ENCODE measurements around the gene RPL37.
A peak's percentile ranks its signal among the peaks of the same experiment; 100 is the strongest.
"Not testable (repeated sequence)": the region's sequence is repeated elsewhere in the genome, so short reads cannot be mapped to it uniquely, and the experiment has no call there.

RPL37 gene

GRCh38 chr5:40834849-40835787 lies at the start of gene RPL37:
RPL37 (minus strand) TSS chr5:40835222; CDS start chr5:40835185, 37 bp downstream.
- Histone ChIP-seq H3K9me3 (ENCODE audit: control insufficient read depth in 1 of 2, low read length in 2 of 2) (no peaks in the 10 kb centered on the region), H3K36me3 (ENCODE audit: control insufficient read depth in 1 of 2, insufficient read depth in 2 of 2, low read length in 2 of 2) (peaks cover 26 to 40% of the 10 kb centered on the region in 2 donors), H3K4me1 (ENCODE audit: control insufficient read depth in 1 of 2, insufficient read depth in 2 of 2, low read length in 2 of 2) (peaks cover 28 to 37% of the 10 kb centered on the region in 2 donors), H3K27ac (ENCODE audit: low read depth, low read length) (peak within 1 kb of the TSS; percentile 92), H3K27me3 (ENCODE audit: control insufficient read depth in 1 of 2, insufficient read depth in 2 of 2, low read length in 2 of 2) (no peaks in the 10 kb centered on the region), H3K4me3 (ENCODE audit: low read depth in 1 of 2, low read length in 2 of 2) (peak within 1 kb of the TSS; percentile 93 to 98), H3K9ac (ENCODE audit: low read depth in 1 of 2, low read length in 2 of 2) (peak within 1 kb of the TSS; percentile 87 to 99)

- H3K27ac ChIP-seq (ENCODE audit: low read depth, low read length); H3K36me3 ChIP-seq (ENCODE audit: control insufficient read depth in 1 of 2, insufficient read depth in 2 of 2, low read length in 2 of 2); H3K27me3 ChIP-seq (ENCODE audit: control insufficient read depth in 1 of 2, insufficient read depth in 2 of 2, low read length in 2 of 2); H3K4me1 ChIP-seq (ENCODE audit: control insufficient read depth in 1 of 2, insufficient read depth in 2 of 2, low read length in 2 of 2); H3K9ac ChIP-seq (ENCODE audit: low read depth in 1 of 2, low read length in 2 of 2); H3K9me3 ChIP-seq (ENCODE audit: control insufficient read depth in 1 of 2, low read length in 2 of 2): not testable (repeated sequence)
- H3K4me3 ChIP-seq (ENCODE audit: low read depth in 1 of 2, low read length in 2 of 2), result peak overlapping the region in 1 of 2 donors; percentile 28
Measured at GRCh38 chr5:40883051-40883450, 48.0 kb upstream of the RPL37 start.

GRCh38 chr5:40882291-40882690 lies 47.3 kb upstream of the RPL37 start:
- Histone ChIP-seq H3K27ac (ENCODE audit: low read depth, low read length) (no peak overlapping the region), H3K4me3 (ENCODE audit: low read depth in 1 of 2, low read length in 2 of 2) (no peak overlapping the region), H3K4me1 (ENCODE audit: control insufficient read depth in 1 of 2, insufficient read depth in 2 of 2, low read length in 2 of 2) (no peaks in the 10 kb centered on the region)

DNA sequence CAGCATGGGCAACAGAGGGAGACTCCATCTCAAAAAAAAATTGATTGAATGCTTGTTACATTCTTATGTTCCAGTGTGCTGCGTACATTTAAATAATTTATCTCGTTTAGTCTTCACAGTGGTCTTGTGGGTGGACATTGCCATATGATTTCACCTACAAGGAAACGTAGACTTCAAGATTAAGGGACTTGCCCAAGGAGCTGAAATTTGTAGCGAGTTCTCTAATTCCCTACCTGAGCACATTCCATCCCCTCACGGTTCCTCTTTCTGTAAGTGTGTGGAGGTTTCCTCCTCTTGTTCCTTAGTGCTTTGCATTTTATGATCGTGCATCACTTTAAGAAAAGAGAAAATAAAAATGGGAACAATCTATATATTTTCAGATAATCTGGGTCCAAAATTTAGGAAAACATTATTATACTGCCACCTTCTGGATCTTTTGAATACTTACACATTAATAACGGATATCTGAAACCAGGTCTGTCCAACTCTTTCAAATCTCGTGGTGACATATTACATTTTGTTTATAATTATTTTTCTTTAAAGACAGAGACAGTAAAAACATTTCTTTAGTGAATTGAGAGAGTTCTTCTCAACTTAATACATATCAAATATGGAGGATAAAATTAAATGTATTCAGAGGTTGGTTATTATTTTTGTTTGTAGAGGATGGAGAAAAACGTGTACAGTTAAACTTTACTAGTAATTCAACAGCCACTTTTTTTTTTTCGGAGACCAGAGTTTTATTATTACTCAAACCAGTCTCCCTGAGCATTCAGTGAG lies 44.3 kb upstream of the RPL37 start:
- Histone ChIP-seq H3K27ac (ENCODE audit: low read depth, low read length) (no peak overlapping the region), H3K4me3 (ENCODE audit: low read depth in 1 of 2, low read length in 2 of 2) (no peak overlapping the region), H3K9ac (ENCODE audit: low read depth in 1 of 2, low read length in 2 of 2) (no peak overlapping the region), H3K27me3 (ENCODE audit: control insufficient read depth in 1 of 2, insufficient read depth in 2 of 2, low read length in 2 of 2) (no peaks in the 10 kb centered on the region), H3K9me3 (ENCODE audit: control insufficient read depth in 1 of 2, low read length in 2 of 2) (peaks cover 4 to 7% of the 10 kb centered on the region in 2 donors), H3K36me3 (ENCODE audit: control insufficient read depth in 1 of 2, insufficient read depth in 2 of 2, low read length in 2 of 2) (no peaks in the 10 kb centered on the region), H3K4me1 (ENCODE audit: control insufficient read depth in 1 of 2, insufficient read depth in 2 of 2, low read length in 2 of 2) (no peaks in the 10 kb centered on the region)

More at GRCh38 chr5:40882291-40882690, 47.3 kb upstream of the RPL37 start:
- Histone ChIP-seq H3K9ac (ENCODE audit: low read depth in 1 of 2, low read length in 2 of 2) (no peak overlapping the region), H3K27me3 (ENCODE audit: control insufficient read depth in 1 of 2, insufficient read depth in 2 of 2, low read length in 2 of 2) (no peaks in the 10 kb centered on the region), H3K36me3 (ENCODE audit: control insufficient read depth in 1 of 2, insufficient read depth in 2 of 2, low read length in 2 of 2) (no peaks in the 10 kb centered on the region), H3K9me3 (ENCODE audit: control insufficient read depth in 1 of 2, low read length in 2 of 2) (peaks cover 3 to 4% of the 10 kb centered on the region in 2 donors)

GRCh38 chr5:40877371-40877988 lies 42.5 kb upstream of the RPL37 start:
- Histone ChIP-seq H3K27me3 (ENCODE audit: control insufficient read depth in 1 of 2, insufficient read depth in 2 of 2, low read length in 2 of 2) (no peaks in the 10 kb centered on the region), H3K9me3 (ENCODE audit: control insufficient read depth in 1 of 2, low read length in 2 of 2) (peaks cover 4 to 7% of the 10 kb centered on the region in 2 donors), H3K27ac (ENCODE audit: low read depth, low read length) (no peak overlapping the region), H3K4me1 (ENCODE audit: control insufficient read depth in 1 of 2, insufficient read depth in 2 of 2, low read length in 2 of 2) (no peaks in the 10 kb centered on the region), H3K4me3 (ENCODE audit: low read depth in 1 of 2, low read length in 2 of 2) (no peak overlapping the region), H3K9ac (ENCODE audit: low read depth in 1 of 2, low read length in 2 of 2) (no peak overlapping the region), H3K36me3 (ENCODE audit: control insufficient read depth in 1 of 2, insufficient read depth in 2 of 2, low read length in 2 of 2) (no peaks in the 10 kb centered on the region)

GRCh38 chr5:40875958-40876357 lies 40.9 kb upstream of the RPL37 start:
- no peak overlapping the region for H3K9ac ChIP-seq (ENCODE audit: low read depth in 1 of 2, low read length in 2 of 2)

DNA sequence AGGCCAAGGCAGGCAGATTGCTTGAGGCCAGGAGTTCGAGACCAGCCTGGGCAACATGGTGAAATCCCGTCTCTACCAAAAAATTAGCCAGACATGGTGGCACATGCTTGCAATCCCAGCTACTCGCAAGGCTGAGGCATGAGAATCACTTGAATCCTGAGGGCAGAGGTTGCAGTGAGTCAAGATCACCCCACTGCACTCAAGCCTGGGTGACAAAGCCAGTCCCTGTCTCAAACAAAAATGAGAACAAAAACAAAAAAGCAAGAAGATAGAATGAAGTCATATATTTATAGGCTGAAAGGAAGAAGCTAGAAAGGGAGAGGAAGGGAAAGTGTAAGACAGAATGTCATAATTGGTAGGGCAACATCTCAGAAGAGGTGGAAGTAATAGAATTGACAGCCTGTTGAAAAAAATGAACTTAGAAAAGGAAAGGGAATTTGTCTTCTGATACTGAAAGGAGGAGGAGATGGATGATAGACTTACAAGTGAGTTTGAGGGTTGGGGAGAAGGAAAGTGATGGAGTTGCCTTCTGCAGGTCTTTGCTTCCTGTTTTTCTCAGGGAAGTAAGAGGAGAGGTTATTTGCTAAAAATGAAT lies 38.4 kb upstream of the RPL37 start:
- Histone ChIP-seq H3K9me3 (ENCODE audit: control insufficient read depth in 1 of 2, low read length in 2 of 2) (peaks cover 4 to 7% of the 10 kb centered on the region in 2 donors), H3K27ac (ENCODE audit: low read depth, low read length) (no peak overlapping the region), H3K9ac (ENCODE audit: low read depth in 1 of 2, low read length in 2 of 2) (no peak overlapping the region), H3K4me1 (ENCODE audit: control insufficient read depth in 1 of 2, insufficient read depth in 2 of 2, low read length in 2 of 2) (no peaks in the 10 kb centered on the region), H3K4me3 (ENCODE audit: low read depth in 1 of 2, low read length in 2 of 2) (no peak overlapping the region), H3K27me3 (ENCODE audit: control insufficient read depth in 1 of 2, insufficient read depth in 2 of 2, low read length in 2 of 2) (no peaks in the 10 kb centered on the region), H3K36me3 (ENCODE audit: control insufficient read depth in 1 of 2, insufficient read depth in 2 of 2, low read length in 2 of 2) (no peaks in the 10 kb centered on the region)

More at GRCh38 chr5:40875958-40876357, 40.9 kb upstream of the RPL37 start:
- peaks cover 4 to 7% of the 10 kb centered on the region in 2 donors for H3K9me3 ChIP-seq (ENCODE audit: control insufficient read depth in 1 of 2, low read length in 2 of 2)
- H3K27me3 ChIP-seq (ENCODE audit: control insufficient read depth in 1 of 2, insufficient read depth in 2 of 2, low read length in 2 of 2), result no peaks in the 10 kb centered on the region
- H3K4me3 ChIP-seq (ENCODE audit: low read depth in 1 of 2, low read length in 2 of 2), result no peak overlapping the region
- H3K36me3 ChIP-seq (ENCODE audit: control insufficient read depth in 1 of 2, insufficient read depth in 2 of 2, low read length in 2 of 2), result no peaks in the 10 kb centered on the region
- no peak overlapping the region for H3K27ac ChIP-seq (ENCODE audit: low read depth, low read length)
- H3K4me1 ChIP-seq (ENCODE audit: control insufficient read depth in 1 of 2, insufficient read depth in 2 of 2, low read length in 2 of 2), result no peaks in the 10 kb centered on the region

DNA sequence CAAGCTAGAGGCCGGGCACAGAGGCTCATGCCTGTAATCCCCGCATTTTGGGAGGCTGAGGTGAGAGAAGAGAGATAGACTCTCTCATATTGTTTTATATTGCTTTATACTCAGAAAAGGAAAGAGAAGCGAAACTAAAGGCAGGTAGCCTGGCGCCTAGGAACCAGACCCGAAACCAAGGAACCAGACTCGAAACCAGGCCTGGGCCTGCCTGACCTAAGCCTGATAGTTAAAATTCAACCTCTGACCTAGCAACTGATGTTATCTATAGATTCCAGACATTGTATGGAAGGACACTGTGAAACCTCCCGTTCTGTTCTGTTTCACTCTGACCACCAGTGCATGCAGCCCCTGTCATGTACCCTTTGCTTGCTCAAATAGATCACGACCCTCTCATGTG lies 37.2 kb upstream of the RPL37 start:
- H3K36me3 ChIP-seq (ENCODE audit: control insufficient read depth in 1 of 2, insufficient read depth in 2 of 2, low read length in 2 of 2); H3K27me3 ChIP-seq (ENCODE audit: control insufficient read depth in 1 of 2, insufficient read depth in 2 of 2, low read length in 2 of 2); H3K9ac ChIP-seq (ENCODE audit: low read depth in 1 of 2, low read length in 2 of 2); H3K27ac ChIP-seq (ENCODE audit: low read depth, low read length); H3K9me3 ChIP-seq (ENCODE audit: control insufficient read depth in 1 of 2, low read length in 2 of 2); H3K4me3 ChIP-seq (ENCODE audit: low read depth in 1 of 2, low read length in 2 of 2); H3K4me1 ChIP-seq (ENCODE audit: control insufficient read depth in 1 of 2, insufficient read depth in 2 of 2, low read length in 2 of 2): not testable (repeated sequence)

DNA sequence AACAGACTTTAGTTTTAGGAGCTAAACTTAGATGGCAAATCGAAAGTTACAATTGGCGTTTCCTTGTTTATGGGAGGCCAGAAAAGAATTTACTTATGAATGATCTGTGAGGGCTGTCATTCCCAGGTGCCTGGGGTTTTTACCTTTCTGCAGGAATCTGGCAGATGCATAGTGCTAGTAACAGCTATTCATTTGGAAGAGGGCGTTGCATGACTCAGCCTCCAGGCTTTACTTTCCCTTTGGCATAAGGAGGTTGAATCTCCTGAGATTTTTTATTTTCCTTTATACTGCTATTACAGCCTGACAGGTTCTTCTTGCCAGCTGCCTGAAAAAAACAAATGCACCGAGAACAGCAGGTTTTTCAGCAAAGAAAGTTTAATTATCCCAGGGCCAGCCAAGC lies 36.2 kb upstream of the RPL37 start:
- Histone ChIP-seq H3K27ac (ENCODE audit: low read depth, low read length) (no peak overlapping the region), H3K4me1 (ENCODE audit: control insufficient read depth in 1 of 2, insufficient read depth in 2 of 2, low read length in 2 of 2) (no peaks in the 10 kb centered on the region), H3K9ac (ENCODE audit: low read depth in 1 of 2, low read length in 2 of 2) (no peak overlapping the region), H3K27me3 (ENCODE audit: control insufficient read depth in 1 of 2, insufficient read depth in 2 of 2, low read length in 2 of 2) (no peaks in the 10 kb centered on the region), H3K36me3 (ENCODE audit: control insufficient read depth in 1 of 2, insufficient read depth in 2 of 2, low read length in 2 of 2) (no peaks in the 10 kb centered on the region), H3K4me3 (ENCODE audit: low read depth in 1 of 2, low read length in 2 of 2) (no peak overlapping the region), H3K9me3 (ENCODE audit: control insufficient read depth in 1 of 2, low read length in 2 of 2) (no peaks in the 10 kb centered on the region)
